K562 (cell line): Measurements from ENCODE around the gene KLHL29. TPM values are rescaled to one million over a fixed set of nuclear protein-coding genes. Genes with fewer than 3 reads are reported as not detected.

ENCODE experiments used
- ATAC-seq: fragments of 200-7000 bp; cut with Tn5 transposase; 3 replicates; pipeline ENCODE4 v1.9.1; 2020; ENCODE audit warnings: moderate library complexity
- BruUV-seq: library from RNA; stranded (reverse); fragments of 400-500 nt; replicated peaks from 2 replicates; lab custom pipeline; 2021; lab: Mats Ljungman, UMichigan
- CTCF ChIA-PET: fragments of 300-600 bp; formaldehyde crosslinking; extraction: SDS; loops from one replicate; lab custom pipeline; 2021; ENCODE audit warnings: low intra/inter-chr PET ratio; lab: Yijun Ruan, JAX
- POLR2A ChIA-PET: fragments of 300-600, 350-650 bp; sonication (Branson Sonifier 250); formaldehyde crosslinking; extraction: SDS; loops from one replicate; lab custom pipeline; 2021; ENCODE audit warnings: antibody characterized with exemption, inconsistent platforms; lab: Yijun Ruan, JAX
- DNase-seq, 4 experiments: peaks; one replicate each; pipeline versions ENCODE4 v3.0.0 to v3.0.0-alpha.2; 2011 to 2018; ENCODE audit warnings: low spot score in 3 of 4, mixed read lengths in 3 of 4; ENCODE audit errors: extremely low read depth in 1 of 4
- FAIRE-seq: peaks from 2 replicates; lab custom pipeline; 2011; peaks lifted over from hg19 to GRCh38; lab: Jason Lieb, UNC
- H2AFZ ChIP-seq: 2 replicates; pipeline ENCODE4 v1.6.0; 2011; ENCODE audit warnings: low read depth, low read length, control low read depth, inconsistent platforms
- H3K27ac ChIP-seq: fragments of 200-600 bp; 3 replicates; pipeline ENCODE4 v1.8.0; 2011; ENCODE audit warnings: low read depth, mild to moderate bottlenecking, control low read depth, inconsistent platforms, low read length, moderate library complexity, mixed read lengths; ENCODE audit errors: extremely low read depth
- H3K27me3 ChIP-seq, 2 experiments: fragments of 300-600 bp in 1 of 2; 2 replicates in 1 of 2; 3 replicates in 1 of 2; pipeline versions ENCODE4 v1.6.0 to v1.8.0; 2011; ENCODE audit warnings: inconsistent platforms in 2 of 2, low read length in 2 of 2, mild to moderate bottlenecking in 1 of 2, mixed read lengths in 1 of 2, moderate library complexity in 1 of 2; ENCODE audit not compliant: control insufficient read depth in 2 of 2, insufficient read depth in 2 of 2
- H3K36me3 ChIP-seq: fragments of 300-600 bp; 3 replicates; pipeline ENCODE4 v1.8.0; 2011; ENCODE audit warnings: mild to moderate bottlenecking, low read length, inconsistent platforms; ENCODE audit not compliant: control insufficient read depth, insufficient read depth
- H3K4me1 ChIP-seq, 2 experiments: fragments of 200-600 bp in 1 of 2; replicated peaks in 1 of 2; 2 replicates in 1 of 2; 3 replicates in 1 of 2; pipeline versions ENCODE4 v1.5.1 to v1.8.0; 2011; ENCODE audit warnings: inconsistent platforms in 2 of 2, low read length in 2 of 2, mild to moderate bottlenecking in 1 of 2, mixed read lengths in 1 of 2, moderate library complexity in 1 of 2; ENCODE audit not compliant: control insufficient read depth in 2 of 2, insufficient read depth in 2 of 2
- H3K4me2 ChIP-seq: 2 replicates; pipeline ENCODE4 v1.6.1; 2011; ENCODE audit warnings: low read length, control low read depth, inconsistent platforms, mixed read lengths; ENCODE audit not compliant: insufficient read depth
- H3K4me3 ChIP-seq: fragments of 200-600 bp; sonication (generic), shearing (Covaris generic); 2 replicates; pipeline ENCODE4 v1.5.1; 2016; ENCODE audit warnings: control low read depth, inconsistent platforms
- H3K79me2 ChIP-seq: fragments of 200-600 bp; 3 replicates; pipeline ENCODE4 v1.8.0; 2011; ENCODE audit warnings: low read length, inconsistent platforms; ENCODE audit not compliant: control insufficient read depth, insufficient read depth
- H3K9ac ChIP-seq, 2 experiments: 2 replicates each; pipeline versions ENCODE4 v1.6.0 to v1.6.1; 2011; ENCODE audit warnings: low read depth in 2 of 2, low read length in 2 of 2, control low read depth in 1 of 2, inconsistent platforms in 1 of 2, mild to moderate bottlenecking in 1 of 2, mixed read lengths in 1 of 2; ENCODE audit not compliant: insufficient read depth in 1 of 2
- H3K9me1 ChIP-seq: one replicate; pipeline ENCODE4 v1.6.0; 2011; ENCODE audit warnings: inconsistent platforms, mild to moderate bottlenecking, low read length, moderate library complexity; ENCODE audit not compliant: control insufficient read depth, insufficient read depth
- H3K9me3 ChIP-seq: replicated peaks from 2 replicates; pipeline ENCODE4 v1.5.1; 2011; ENCODE audit warnings: low read depth, low read length, inconsistent platforms; ENCODE audit not compliant: control insufficient read depth, insufficient read depth
- H4K20me1 ChIP-seq: replicated peaks from 2 replicates; pipeline ENCODE4 v1.6.1; 2011; ENCODE audit warnings: low read length, inconsistent platforms, mixed read lengths; ENCODE audit not compliant: control insufficient read depth, insufficient read depth
- CBFB ChIP-seq: sonication (generic); formaldehyde crosslinking; IDR thresholded peaks from 2 replicates; pipeline ENCODE4 v1.4.0; 2020; ENCODE audit warnings: mild to moderate bottlenecking, missing genetic modification reagents
- CCAR2 ChIP-seq: fragments of 200-400 bp; formaldehyde crosslinking; IDR thresholded peaks from 2 replicates; pipeline ENCODE4 v1.6.1; 2017; ENCODE audit warnings: mild to moderate bottlenecking, low read depth, low read length
- COPS2 ChIP-seq: fragments of 450-650 bp; conservative IDR thresholded peaks from 2 replicates; pipeline ENCODE4 v1.6.1; 2016; ENCODE audit warnings: mild to moderate bottlenecking, moderate library complexity
- CREM ChIP-seq: IDR thresholded peaks from 2 replicates; pipeline ENCODE4 v1.6.1; 2014; ENCODE audit warnings: antibody characterized with exemption, low read depth
- PURB ChIP-seq: sonication (generic); formaldehyde crosslinking; IDR thresholded peaks from 2 replicates; pipeline ENCODE4 v1.9.0; 2021; ENCODE audit warnings: low read depth, mild to moderate bottlenecking, missing genetic modification reagents
- RAD21 ChIP-seq, 2 experiments: fragments of 250-450 bp in 1 of 2; fragments of 450-650 bp in 1 of 2; sonication (Bioruptor Pico) in 1 of 2; formaldehyde crosslinking in 1 of 2; IDR thresholded peaks in 1 of 2; conservative IDR thresholded peaks in 1 of 2; 2 replicates each; pipeline versions ENCODE4 v1.4.0 to v1.8.0; 2020 to 2022; ENCODE audit warnings: mild to moderate bottlenecking in 2 of 2, moderate library complexity in 1 of 2
- SIRT6 ChIP-seq: IDR thresholded peaks from one replicate; pipeline ENCODE4 v1.6.1; 2012; ENCODE audit warnings: low read depth, mild to moderate bottlenecking, control low read depth, inconsistent platforms, low read length, moderate library complexity
- ZC3H11A ChIP-seq: IDR thresholded peaks from 2 replicates; pipeline ENCODE4 v1.6.1; 2012; ENCODE audit warnings: low read depth, low read length, improper control_type of control experiment
- ZNF584 ChIP-seq: fragments of 200-800 bp; sonication (Bioruptor generic); IDR thresholded peaks from 2 replicates; pipeline ENCODE4 v1.6.1; 2016; ENCODE audit warnings: low read depth, mild to moderate bottlenecking, missing genetic modification characterization, missing compliant biosample characterization
- WGBS: fragments of 100-300 bp; shearing (Covaris generic); methylation state at CpG from one replicate; pipeline ENCODE4 v1.1.6; 2016; ENCODE audit warnings: low coverage, mixed read lengths; ENCODE audit not compliant: insufficient coverage; ENCODE audit errors: missing lambda C conversion rate; 5-methylcytosine and 5-hydroxymethylcytosine counted together
- in situ Hi-C: fragments of 300-500 bp; cut with MboI; formaldehyde crosslinking; loops from 4 replicates; pipeline ENCODE4 v1.15.0; 2018; ENCODE audit warnings: inconsistent platforms, mixed read lengths
- intact Hi-C: fragments of 100-400 bp; cut with micrococcal nuclease; formaldehyde crosslinking; loops from 2 replicates; pipeline ENCODE4 v1.14.2; 2022
- polyA plus RNA-seq, 8 experiments: library from polyadenylated mRNA; depleted of rRNA in 4 of 8; stranded (reverse) in 5 of 8; unstranded in 3 of 8; fragments of >200 nt; fragmentation: Nextera tagmentation in 2 of 8; fragmentation: Illumina TruSeq in 1 of 8; extraction: Ambion mirVana in 2 of 8; extraction: Trizol in 1 of 8; gene quantifications; 2 replicates each; pipeline versions ENCODE4 v1.2.1 to v1.2.3, GENCODE V29; 2011 to 2014; ENCODE audit warnings: inconsistent platforms in 1 of 8, missing spikeins in 1 of 8
- total RNA-seq, 7 experiments: library from RNA; depleted of rRNA in 6 of 7; stranded (reverse); fragments of >200 nt in 6 of 7; fragmentation: Illumina TruSeq in 2 of 7; extraction: Trizol in 2 of 7; gene quantifications; 2 replicates each; pipeline versions ENCODE4 v1.2.1 to v1.2.3, GENCODE V29; 2011 to 2021; ENCODE audit warnings: low replicate concordance in 1 of 7

Gene KLHL29
- total and polyA plus RNA-seq, 9 of the 15 experiments (the other 6 are each of a cell fraction or from before 2014, with no cell fraction given), result 0.03 to 0.31 (median 0.08) TPM; not detected in 1

- no TSS peak for BruUV-seq
- TF ChIP-seq ZC3H11A (no peak), CREM (no peak), CBFB (CRISPR knock-in tag) (no peak), PURB (CRISPR knock-in tag) (no peak), RAD21 (CRISPR knock-in tag; conservative IDR thresholded peaks at IDR 0.05 in 1 of 2, IDR thresholded peaks at IDR 0.05 in 1 of 2) (no peak), SIRT6 (no peak), COPS2 (no peak), CCAR2 (no peak), ZNF584 (CRISPR knock-in tag) (no peak)
- TF ChIP-seq, all 486 proteins: peak for 0
Measured at GRCh38 chr2:23459032-23459431, 74.1 kb downstream of the KLHL29 start.

More at GRCh38 chr2:23459032-23459431, 74.1 kb downstream of the KLHL29 start:
- H3K27me3 ChIP-seq, result peaks cover 2 to 18% of the 10 kb centered on the region in 2 experiments; a peak in 3 of 5 replicates
- H3K9me1 ChIP-seq, result no peaks in the 10 kb centered on the region
- ATAC-seq (no peak), FAIRE-seq (no peak), DNase-seq (no peak)
- no peak overlapping the region for H3K4me3 ChIP-seq
- H4K20me1 ChIP-seq, result 0 out of 2 replicates have a peak, but pooled peaks cover 8% of the 10 kb centered on the region
- no peak overlapping the region for H3K4me2 ChIP-seq
- 0% methylated on average over 2 of the region's 2 CpGs for WGBS
- H3K27ac ChIP-seq, result no peak overlapping the region
- H3K79me2 ChIP-seq, result no peaks in the 10 kb centered on the region
- no peaks in the 10 kb centered on the region for H3K4me1 ChIP-seq
- POLR2A ChIA-PET, result no interaction called here
- in situ Hi-C loops, result no loop called here
- intact Hi-C loops, result no loop called here
- CTCF ChIA-PET, result no interaction called here
- H2AFZ ChIP-seq, result no peak overlapping the region
- no peaks in the 10 kb centered on the region for H3K9me3 ChIP-seq
- H3K36me3 ChIP-seq, result no peaks in the 10 kb centered on the region
- H3K9ac ChIP-seq, result no peak overlapping the region
